WTC11 (cell line): Measurements from ENCODE around the gene CHRNA5. TPM values are rescaled to one million over a fixed set of nuclear protein-coding genes. Genes with fewer than 3 reads are reported as not detected.

Experiments used
- ATAC-seq: fragments of 200-7000 bp; cut with Tn5 transposase; 2 replicates; pipeline ENCODE4 v1.10.0; 2021; ENCODE audit warnings: mild to moderate bottlenecking, moderate library complexity
- CTCF ChIA-PET: fragments of 300-600 bp; sonication (Branson Sonifier 250); formaldehyde crosslinking; loops from one replicate; lab custom pipeline; 2021; ENCODE audit warnings: antibody characterized with exemption; lab: Charles Lee
- POLR2A ChIA-PET: fragments of 350-600 bp; sonication (Branson Sonifier 250); formaldehyde crosslinking; loops from one replicate; lab custom pipeline; 2021; ENCODE audit warnings: antibody characterized with exemption; lab: Charles Lee
- DNase-seq: peaks from one replicate; pipeline ENCODE4 v3.0.0; 2021; ENCODE audit warnings: low spot score
- H3K27ac Mint-ChIP-seq: 2 replicates; pipeline ENCODE4 v1.8.0; 2021; ENCODE audit warnings: mixed read lengths
- H3K27me3 Mint-ChIP-seq: 2 replicates; pipeline ENCODE4 v1.8.0; 2021; ENCODE audit warnings: low read depth, mild to moderate bottlenecking, moderate library complexity, mixed read lengths
- H3K36me3 Mint-ChIP-seq: 2 replicates; pipeline ENCODE4 v1.8.0; 2021; ENCODE audit warnings: mixed read lengths
- H3K4me1 Mint-ChIP-seq: 2 replicates; pipeline ENCODE4 v1.8.0; 2022; ENCODE audit warnings: mixed read lengths
- H3K4me3 Mint-ChIP-seq: 2 replicates; pipeline ENCODE4 v1.8.0; 2021; ENCODE audit warnings: mild to moderate bottlenecking, moderate library complexity, mixed read lengths
- H3K9me3 Mint-ChIP-seq: 2 replicates; pipeline ENCODE4 v1.8.0; 2021; ENCODE audit warnings: mixed read lengths
- AFF4 ChIP-seq: sonication (generic); formaldehyde crosslinking; IDR thresholded peaks from 2 replicates; pipeline ENCODE4 v1.8.1; 2023; ENCODE audit warnings: mild to moderate bottlenecking, missing genetic modification reagents, borderline replicate concordance
- AR ChIP-seq: fragments of 250-450 bp; sonication (Bioruptor Pico); IDR thresholded peaks from 2 replicates; pipeline ENCODE4 v1.9.0; 2021; ENCODE audit warnings: mild to moderate bottlenecking
- CBFB ChIP-seq: sonication (generic); formaldehyde crosslinking; IDR thresholded peaks from 2 replicates; pipeline ENCODE4 v1.8.1; 2022; ENCODE audit warnings: mild to moderate bottlenecking, low read depth, missing genetic modification reagents
- CTCF ChIP-seq: fragments of 200-600 bp; IDR thresholded peaks from 2 replicates; pipeline ENCODE4 v1.8.0; 2022; ENCODE audit warnings: antibody characterized with exemption
- EMX1 ChIP-seq: fragments of 250-450 bp; sonication (Bioruptor Pico); IDR thresholded peaks from 2 replicates; pipeline ENCODE4 v1.8.0; 2021; ENCODE audit warnings: mild to moderate bottlenecking
- ESRRA ChIP-seq: sonication (generic); formaldehyde crosslinking; IDR thresholded peaks from 2 replicates; pipeline ENCODE4 v1.8.1; 2022; ENCODE audit warnings: mild to moderate bottlenecking, missing genetic modification reagents, borderline replicate concordance
- IRF1 ChIP-seq: sonication (generic); formaldehyde crosslinking; IDR thresholded peaks from 2 replicates; pipeline ENCODE4 v1.8.0; 2023; ENCODE audit warnings: missing genetic modification reagents
- JAZF1 ChIP-seq: fragments of 250-450 bp; sonication (Bioruptor Pico); IDR thresholded peaks from 2 replicates; pipeline ENCODE4 v1.9.0; 2021; ENCODE audit warnings: moderate library complexity, mild to moderate bottlenecking, inconsistent platforms
- SMAD3 ChIP-seq: sonication (generic); formaldehyde crosslinking; IDR thresholded peaks from 2 replicates; pipeline ENCODE4 v1.8.0; 2022; ENCODE audit warnings: missing genetic modification reagents, mild to moderate bottlenecking, borderline replicate concordance
- STAT6 ChIP-seq: sonication (generic); formaldehyde crosslinking; conservative IDR thresholded peaks from 2 replicates; pipeline ENCODE4 v1.8.1; 2023; ENCODE audit warnings: mild to moderate bottlenecking, low read depth, missing genetic modification reagents, moderate library complexity
- USF1 ChIP-seq: sonication (generic); formaldehyde crosslinking; IDR thresholded peaks from 2 replicates; pipeline ENCODE4 v1.8.0; 2022; ENCODE audit warnings: mild to moderate bottlenecking, missing genetic modification reagents
- ZMAT4 ChIP-seq: fragments of 250-450 bp; sonication (Bioruptor Pico); IDR thresholded peaks from 2 replicates; pipeline ENCODE4 v1.9.0; 2021; ENCODE audit warnings: mild to moderate bottlenecking
- ZNF671 ChIP-seq: fragments of 250-450 bp; sonication (Bioruptor Pico); IDR thresholded peaks from 2 replicates; pipeline ENCODE4 v1.8.0; 2021; ENCODE audit warnings: mild to moderate bottlenecking
- ZSCAN18 ChIP-seq: fragments of 250-450 bp; sonication (Bioruptor Pico); IDR thresholded peaks from 2 replicates; pipeline ENCODE4 v2.1.2; 2022; ENCODE audit warnings: mild to moderate bottlenecking, moderate library complexity
- total RNA-seq: library from RNA; stranded (reverse); gene quantifications from 3 replicates; pipeline ENCODE4 v1.2.3, GENCODE V29; 2021

CHRNA5 gene
- total RNA-seq, 1 experiment from 2014 or later = 21.0 TPM

GRCh38 chr15:78629716-78630065, 64.4 kb downstream of the CHRNA5 start:
- H3K36me3 Mint-ChIP-seq = peaks cover 19% of the 10 kb centered on the region
- no peaks in the 10 kb centered on the region for H3K27me3 Mint-ChIP-seq
- no peaks in the 10 kb centered on the region for H3K4me1 Mint-ChIP-seq
- ChIA-PET POLR2A (no interaction called here), CTCF (no interaction called here)
- no peak for ATAC-seq
- no peak overlapping the region for H3K27ac Mint-ChIP-seq
- peaks cover 8% of the 10 kb centered on the region for H3K9me3 Mint-ChIP-seq
- H3K4me3 Mint-ChIP-seq = no peak overlapping the region
- TF ChIP-seq CTCF (no peak), ZMAT4 (CRISPR knock-in tag) (no peak), EMX1 (CRISPR knock-in tag) (no peak), USF1 (no peak), AR (CRISPR knock-in tag) (no peak), ESRRA (CRISPR knock-in tag) (no peak), CBFB (CRISPR knock-in tag) (no peak), IRF1 (no peak), ZNF671 (CRISPR knock-in tag) (no peak), STAT6 (CRISPR knock-in tag) (no peak), AFF4 (CRISPR knock-in tag) (no peak), ZSCAN18 (CRISPR knock-in tag) (no peak), SMAD3 (no peak), JAZF1 (no peak)
- no peak for DNase-seq
